Measurements from ENCODE around the gene CYYR1.

CYYR1 gene

DNA sequence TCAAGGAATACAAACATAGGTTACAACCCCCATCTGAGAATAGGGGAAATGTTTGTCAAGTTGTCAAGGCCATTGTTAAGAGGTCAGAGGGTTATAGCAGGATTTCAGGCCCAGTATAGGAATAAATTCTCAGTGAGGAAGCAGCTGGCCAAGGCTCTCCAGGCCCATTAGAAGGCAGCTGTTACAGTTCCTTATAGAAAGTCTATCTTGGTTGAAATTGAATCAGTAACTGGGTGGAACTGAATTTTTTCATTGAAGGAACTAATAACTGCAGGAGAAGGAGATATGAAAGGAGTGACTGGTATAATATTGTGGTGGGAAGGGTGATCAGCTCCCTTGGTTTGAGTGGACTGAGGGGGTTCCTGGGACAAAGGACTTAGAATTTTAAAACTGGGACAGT lies 134.1 kb downstream of the CYYR1 start:
- Histone ChIP-seq H2BK120ac (ENCODE audit: insufficient read depth, low read length, poor library complexity) (no peak overlapping the region), H3K4ac (ENCODE audit: low read depth, low read length) (no peak overlapping the region), H3K27me3 (ENCODE audit: insufficient read depth, low read length) (no peaks in the 10 kb centered on the region), H2AK5ac (ENCODE audit: low read length) (no peak overlapping the region), H3K4me3 (ENCODE audit: low read depth, low read length) (no peak overlapping the region), H4K12ac (ENCODE audit: low read depth, low read length) (no peak overlapping the region), H3K79me2 (ENCODE audit: control insufficient read depth, insufficient read depth, low read length, poor library complexity) (no peaks in the 10 kb centered on the region), H3K36me3 (ENCODE audit: control insufficient read depth in 1 of 2, insufficient read depth in 2 of 2, low read length in 2 of 2) (no peaks in the 10 kb centered on the region), H3K18ac (ENCODE audit: low read length) (no peak overlapping the region), H4K8ac (ENCODE audit: low read depth, low read length) (no peak overlapping the region), H3K79me1 (ENCODE audit: low read length) (no peaks in the 10 kb centered on the region), H3K23ac (ENCODE audit: low read length) (no peak overlapping the region), H3K4me1 (ENCODE audit: control insufficient read depth in 1 of 2, insufficient read depth in 2 of 2, low read length in 2 of 2) (no peaks in the 10 kb centered on the region), H3K14ac (ENCODE audit: low read length) (no peak overlapping the region), H2BK5ac (ENCODE audit: low read depth, low read length, poor library complexity) (no peak overlapping the region), H2BK12ac (ENCODE audit: low read length) (no peak overlapping the region), H4K91ac (ENCODE audit: low read depth, low read length) (no peak overlapping the region), H2AFZ (ENCODE audit: insufficient read depth, low read length, poor library complexity) (no peak overlapping the region), H3K9me3 (ENCODE audit: insufficient read depth, low read depth, low read length) (no peaks in the 10 kb centered on the region), H3K27ac (ENCODE audit: low read depth, low read length) (no peak overlapping the region), H3K9ac (ENCODE audit: low read length) (no peak overlapping the region), H3K4me2 (ENCODE audit: low read length) (no peak overlapping the region)
- no peak for DNase-seq

DNA sequence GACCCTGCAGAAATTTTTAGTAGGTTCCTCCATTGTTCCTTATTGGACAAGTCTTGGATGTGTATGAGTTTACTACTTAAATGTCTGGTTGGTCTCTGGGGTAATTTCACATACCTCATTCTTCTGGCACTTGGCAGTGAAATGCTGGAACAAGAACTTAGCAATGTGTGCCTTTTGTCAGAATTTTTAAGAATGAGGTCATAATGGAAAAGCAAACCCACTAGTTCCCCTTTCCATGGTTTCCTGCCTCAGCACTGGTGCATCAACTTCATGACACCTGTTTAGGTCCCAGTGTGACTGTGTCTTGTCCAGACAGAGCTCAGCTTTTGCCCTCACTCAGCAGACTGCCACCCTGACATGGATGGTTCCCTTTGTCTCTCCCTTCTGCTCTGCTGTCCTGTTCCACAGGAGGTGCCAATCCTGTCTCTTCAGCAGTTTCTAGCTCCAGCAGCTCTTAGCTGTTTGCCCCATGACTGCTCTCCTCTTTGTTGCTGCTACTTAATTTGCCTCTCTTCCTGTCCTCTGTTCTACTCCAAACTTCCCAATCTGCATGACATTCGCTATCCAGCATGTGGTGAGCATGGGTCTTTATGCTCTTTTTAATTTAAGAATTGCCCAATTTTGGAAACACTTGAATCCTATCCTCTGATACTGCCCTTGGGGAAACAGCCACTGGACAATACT lies 135.6 kb downstream of the CYYR1 start:
- Histone ChIP-seq H3K79me2 (ENCODE audit: control insufficient read depth, insufficient read depth, low read length, poor library complexity) (no peaks in the 10 kb centered on the region), H2BK120ac (ENCODE audit: insufficient read depth, low read length, poor library complexity) (no peak overlapping the region), H2BK5ac (ENCODE audit: low read depth, low read length, poor library complexity) (no peak overlapping the region), H3K36me3 (ENCODE audit: control insufficient read depth in 1 of 2, insufficient read depth in 2 of 2, low read length in 2 of 2) (no peaks in the 10 kb centered on the region), H3K27ac (ENCODE audit: low read depth, low read length) (no peak overlapping the region), H3K27me3 (ENCODE audit: insufficient read depth, low read length) (no peaks in the 10 kb centered on the region), H2AK5ac (ENCODE audit: low read length) (no peak overlapping the region), H3K9ac (ENCODE audit: low read length) (no peak overlapping the region), H4K8ac (ENCODE audit: low read depth, low read length) (no peak overlapping the region), H4K12ac (ENCODE audit: low read depth, low read length) (no peak overlapping the region), H3K4ac (ENCODE audit: low read depth, low read length) (no peak overlapping the region), H3K4me2 (ENCODE audit: low read length) (no peak overlapping the region), H3K9me3 (ENCODE audit: insufficient read depth, low read depth, low read length) (no peaks in the 10 kb centered on the region), H3K4me3 (ENCODE audit: low read depth, low read length) (no peak overlapping the region), H4K91ac (ENCODE audit: low read depth, low read length) (no peak overlapping the region), H3K23ac (ENCODE audit: low read length) (no peak overlapping the region), H3K14ac (ENCODE audit: low read length) (no peak overlapping the region), H3K79me1 (ENCODE audit: low read length) (no peaks in the 10 kb centered on the region), H3K18ac (ENCODE audit: low read length) (no peak overlapping the region), H2AFZ (ENCODE audit: insufficient read depth, low read length, poor library complexity) (no peak overlapping the region), H3K4me1 (ENCODE audit: control insufficient read depth in 1 of 2, insufficient read depth in 2 of 2, low read length in 2 of 2) (no peaks in the 10 kb centered on the region), H2BK12ac (ENCODE audit: low read length) (no peak overlapping the region)
- DNase-seq, result no peak
- WGBS (ENCODE audit: extremely low coverage, insufficient coverage, insufficient read length), result no CpG with 5 or more reads among the region's 1 CpG

DNA sequence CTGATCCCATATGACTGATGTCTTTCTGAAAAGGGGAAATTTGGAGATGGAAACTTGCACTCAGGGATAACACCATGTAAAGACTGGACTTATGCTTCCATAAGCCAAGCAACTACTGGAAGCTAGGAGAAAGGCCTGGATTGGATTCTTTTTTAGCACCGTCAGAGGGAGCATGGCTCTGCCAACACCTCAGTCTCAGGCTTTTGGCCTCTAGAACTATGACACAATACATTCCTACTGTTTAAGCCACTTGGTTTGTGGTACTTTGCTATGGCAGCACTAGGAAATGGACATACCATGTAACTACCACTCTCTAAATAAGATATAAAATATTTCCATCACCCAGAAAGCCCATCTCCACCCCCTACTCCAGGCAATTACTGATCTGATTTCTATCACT lies 139.7 kb downstream of the CYYR1 start:
- DNase-seq, result peak in 1 of 2 donors; percentile 4
- Histone ChIP-seq H4K8ac (ENCODE audit: low read depth, low read length) (no peak overlapping the region), H3K23ac (ENCODE audit: low read length) (no peak overlapping the region), H3K4me2 (ENCODE audit: low read length) (no peak overlapping the region), H3K4me1 (ENCODE audit: control insufficient read depth in 1 of 2, insufficient read depth in 2 of 2, low read length in 2 of 2) (no peaks in the 10 kb centered on the region), H3K79me1 (ENCODE audit: low read length) (no peaks in the 10 kb centered on the region), H2BK5ac (ENCODE audit: low read depth, low read length, poor library complexity) (no peak overlapping the region), H3K9ac (ENCODE audit: low read length) (no peak overlapping the region), H2AK5ac (ENCODE audit: low read length) (no peak overlapping the region), H3K36me3 (ENCODE audit: control insufficient read depth in 1 of 2, insufficient read depth in 2 of 2, low read length in 2 of 2) (no peaks in the 10 kb centered on the region), H3K4me3 (ENCODE audit: low read depth, low read length) (no peak overlapping the region), H2BK12ac (ENCODE audit: low read length) (no peak overlapping the region), H3K14ac (ENCODE audit: low read length) (no peak overlapping the region), H3K27me3 (ENCODE audit: insufficient read depth, low read length) (no peaks in the 10 kb centered on the region), H2BK120ac (ENCODE audit: insufficient read depth, low read length, poor library complexity) (no peak overlapping the region), H4K12ac (ENCODE audit: low read depth, low read length) (no peak overlapping the region), H3K27ac (ENCODE audit: low read depth, low read length) (no peak overlapping the region), H3K18ac (ENCODE audit: low read length) (no peak overlapping the region), H2AFZ (ENCODE audit: insufficient read depth, low read length, poor library complexity) (no peak overlapping the region), H3K9me3 (ENCODE audit: insufficient read depth, low read depth, low read length) (no peaks in the 10 kb centered on the region), H3K4ac (ENCODE audit: low read depth, low read length) (no peak overlapping the region), H4K91ac (ENCODE audit: low read depth, low read length) (no peak overlapping the region), H3K79me2 (ENCODE audit: control insufficient read depth, insufficient read depth, low read length, poor library complexity) (no peaks in the 10 kb centered on the region)
- no CpG with 5 or more reads among the region's 1 CpG for WGBS (ENCODE audit: extremely low coverage, insufficient coverage, insufficient read length)

DNA sequence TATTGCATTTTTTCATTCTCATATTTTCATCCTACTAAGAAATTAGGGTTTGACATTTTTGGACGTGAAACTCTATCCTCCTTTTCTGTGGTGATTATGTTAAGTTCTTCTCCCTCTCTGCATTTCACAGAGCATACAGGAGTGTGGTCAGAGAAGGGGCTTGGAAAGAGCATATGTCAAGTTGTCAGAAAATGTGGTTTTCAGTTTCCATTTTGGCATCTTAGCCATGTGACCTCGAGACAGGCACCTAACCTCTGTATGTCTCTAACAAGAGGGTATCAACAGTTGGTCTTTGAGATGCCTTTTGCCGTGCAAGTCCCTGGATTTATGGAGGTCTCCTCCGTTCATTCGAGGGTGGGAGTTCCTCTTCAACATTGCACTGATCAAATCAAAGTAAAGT lies 140.7 kb downstream of the CYYR1 start:
- Histone ChIP-seq H2AK5ac (ENCODE audit: low read length) (no peak overlapping the region), H3K4ac (ENCODE audit: low read depth, low read length) (no peak overlapping the region), H4K91ac (ENCODE audit: low read depth, low read length) (no peak overlapping the region), H3K18ac (ENCODE audit: low read length) (no peak overlapping the region), H4K8ac (ENCODE audit: low read depth, low read length) (no peak overlapping the region), H2BK12ac (ENCODE audit: low read length) (no peak overlapping the region), H3K23ac (ENCODE audit: low read length) (no peak overlapping the region), H2BK120ac (ENCODE audit: insufficient read depth, low read length, poor library complexity) (no peak overlapping the region), H2BK5ac (ENCODE audit: low read depth, low read length, poor library complexity) (no peak overlapping the region), H2AFZ (ENCODE audit: insufficient read depth, low read length, poor library complexity) (no peak overlapping the region), H3K36me3 (ENCODE audit: control insufficient read depth in 1 of 2, insufficient read depth in 2 of 2, low read length in 2 of 2) (no peaks in the 10 kb centered on the region), H3K14ac (ENCODE audit: low read length) (no peak overlapping the region), H4K12ac (ENCODE audit: low read depth, low read length) (no peak overlapping the region), H3K27ac (ENCODE audit: low read depth, low read length) (no peak overlapping the region), H3K4me1 (ENCODE audit: control insufficient read depth in 1 of 2, insufficient read depth in 2 of 2, low read length in 2 of 2) (no peaks in the 10 kb centered on the region), H3K79me2 (ENCODE audit: control insufficient read depth, insufficient read depth, low read length, poor library complexity) (no peaks in the 10 kb centered on the region), H3K27me3 (ENCODE audit: insufficient read depth, low read length) (no peaks in the 10 kb centered on the region), H3K9me3 (ENCODE audit: insufficient read depth, low read depth, low read length) (no peaks in the 10 kb centered on the region), H3K4me2 (ENCODE audit: low read length) (no peak overlapping the region), H3K9ac (ENCODE audit: low read length) (no peak overlapping the region), H3K4me3 (ENCODE audit: low read depth, low read length) (no peak overlapping the region), H3K79me1 (ENCODE audit: low read length) (no peaks in the 10 kb centered on the region)
- no peak for DNase-seq
- WGBS (ENCODE audit: extremely low coverage, insufficient coverage, insufficient read length), result no CpG with 5 or more reads among the region's 5 CpGs
